HG03565 (cell line): ENCODE results near the gene C14orf93.
"Not testable (repeated sequence)": the region's sequence is repeated elsewhere in the genome, so short reads cannot be mapped to it uniquely, and the experiment has no call there.

Source experiments
- ATAC-seq: cut with Tn5 transposase; IDR thresholded peaks from one replicate; pipeline ENCODE4 v1.9.1; 2021; ENCODE audit warnings: mild to moderate bottlenecking, moderate library complexity; ENCODE audit not compliant: unreplicated experiment

C14orf93 gene

DNA sequence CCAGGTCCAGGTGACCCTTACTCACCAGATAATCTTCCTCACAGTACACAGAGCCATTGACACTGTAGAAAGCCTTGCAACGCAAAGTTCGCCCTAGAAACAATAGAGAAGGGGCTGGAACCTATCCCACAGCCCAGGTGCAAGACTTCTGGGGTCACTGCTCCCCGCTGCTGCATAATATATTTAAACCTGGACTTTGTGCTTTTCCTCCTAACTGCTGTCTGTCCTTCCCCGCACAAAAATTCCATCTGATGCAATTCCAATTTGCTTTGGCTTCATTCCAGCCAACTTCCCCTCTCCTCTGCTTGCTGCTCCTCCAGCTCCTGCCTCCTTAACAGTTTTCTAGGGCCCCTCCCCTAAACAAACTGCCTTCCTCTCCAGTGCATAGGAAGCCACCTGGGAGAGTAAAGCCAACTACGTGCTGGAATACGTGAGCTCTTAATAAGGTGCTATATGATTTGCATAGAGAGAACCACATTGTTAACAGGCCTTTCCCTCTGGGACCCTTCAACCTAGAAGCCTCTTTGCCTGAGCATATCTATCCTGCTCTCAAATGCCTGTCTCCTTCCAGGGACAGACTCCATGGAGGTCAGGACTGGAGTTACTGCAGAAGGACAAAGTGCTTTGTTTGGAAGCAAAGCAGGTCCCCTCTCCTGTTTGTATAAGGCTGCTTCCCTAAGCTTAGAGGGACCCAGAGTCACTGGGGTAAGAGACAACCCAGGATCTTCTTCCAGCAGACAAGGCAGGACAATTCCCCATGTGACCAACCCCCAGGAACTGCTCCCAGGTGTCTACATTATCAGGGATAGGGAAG, 33.1 kb downstream of the C14orf93 start:
- ATAC-seq = no peak

DNA sequence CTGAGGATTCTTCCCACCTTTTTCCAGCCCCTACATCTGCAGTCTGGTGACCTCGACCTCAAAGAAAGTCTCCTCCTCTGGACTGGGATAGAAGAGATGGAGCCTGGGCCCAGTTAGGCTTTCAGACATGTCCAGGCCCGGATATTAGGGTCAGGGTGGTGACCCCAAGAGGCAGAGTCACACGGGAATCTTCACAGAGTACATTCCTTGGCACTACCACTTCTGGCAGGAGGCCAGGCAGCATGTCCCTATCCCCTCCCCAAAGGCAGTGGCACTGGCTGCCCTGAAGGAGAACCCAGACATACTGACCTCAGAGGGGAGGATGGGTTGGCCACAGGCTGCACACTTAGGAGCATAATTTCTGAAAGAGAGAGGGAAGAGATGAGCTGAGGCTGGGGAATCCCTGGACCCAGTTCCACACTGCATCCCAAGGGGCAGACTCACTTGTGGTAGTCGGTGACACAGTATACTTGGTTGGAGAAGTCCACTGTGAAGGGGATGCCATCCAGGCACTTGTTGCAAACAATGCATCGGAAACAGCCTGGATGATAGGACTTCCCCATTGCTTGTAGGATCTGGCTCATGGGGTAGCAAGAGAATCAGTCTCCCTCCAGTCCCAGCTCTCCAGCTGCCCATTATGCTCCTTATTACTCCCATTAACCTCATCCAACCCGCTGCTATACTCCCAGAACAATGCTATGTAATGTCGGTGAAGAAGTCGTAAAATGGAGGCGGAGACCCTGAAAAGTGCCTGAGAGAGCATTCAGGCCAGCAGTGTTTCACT, 35.2 kb downstream of the C14orf93 start:
- ATAC-seq = no peak

DNA sequence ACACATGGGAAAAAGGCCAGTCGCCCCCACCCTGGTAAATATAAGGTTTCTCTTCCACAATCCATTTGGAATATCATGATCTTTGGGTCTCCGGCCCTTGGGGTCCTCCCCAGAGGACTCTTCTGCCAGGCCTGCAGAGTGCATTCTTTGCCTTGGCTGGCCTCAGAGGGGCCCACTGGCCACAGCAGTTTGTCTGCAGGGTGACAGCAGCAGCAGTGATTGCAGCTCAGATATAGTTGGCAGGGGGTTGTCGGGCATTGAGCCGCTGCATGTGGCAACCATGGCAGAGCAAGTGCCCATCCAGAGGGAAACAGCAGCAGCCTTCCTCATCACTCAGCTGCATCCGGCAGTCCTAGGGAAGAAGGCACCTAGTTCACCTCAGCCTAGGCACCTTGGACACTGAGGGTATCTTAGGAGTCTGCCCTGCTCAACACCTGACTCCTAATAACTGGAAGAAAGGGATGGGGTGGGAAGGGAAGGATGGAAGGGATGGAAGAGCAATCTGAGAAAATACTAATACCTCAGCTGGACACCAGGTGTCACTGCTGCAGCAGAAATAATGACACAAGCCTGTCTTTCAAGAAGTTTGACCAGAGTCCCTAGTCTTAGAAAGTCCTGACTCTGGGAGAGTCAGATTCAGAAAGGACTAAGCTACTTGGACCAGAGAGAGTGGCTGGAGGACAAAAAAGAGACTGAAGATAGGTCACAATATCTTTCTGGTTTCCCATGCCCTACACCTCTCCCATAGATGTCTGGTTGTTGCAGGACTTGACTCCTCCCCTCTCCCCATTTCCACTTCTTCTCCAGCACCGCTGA, 36.5 kb downstream of the C14orf93 start:
- no peak for ATAC-seq

GRCh38 chr14:22972313-22972930, 37.5 kb downstream of the C14orf93 start:
- ATAC-seq = no peak

DNA sequence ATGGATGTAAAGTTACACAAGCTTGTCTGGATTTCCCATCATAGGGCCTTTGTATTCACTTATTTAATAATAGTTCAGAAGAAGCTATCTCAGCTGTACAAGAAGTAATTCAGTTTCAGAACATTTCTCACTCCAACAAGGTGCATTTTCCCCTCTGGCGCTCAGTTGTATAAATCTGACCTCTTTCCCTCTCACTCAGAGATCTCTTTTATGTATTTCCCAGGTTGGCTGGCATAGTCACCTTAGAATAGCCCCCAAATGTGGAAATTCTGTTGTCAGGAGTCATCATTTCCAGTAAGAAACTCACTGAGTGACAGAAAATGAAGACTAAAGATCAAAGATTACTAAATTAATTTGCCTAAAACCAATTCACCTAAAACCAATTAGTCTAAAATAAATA, 38.8 kb downstream of the C14orf93 start:
- no peak for ATAC-seq

- ATAC-seq = no peak
Measured at GRCh38 chr14:22966783-22967269, 43.1 kb downstream of the C14orf93 start.

- ATAC-seq = not testable (repeated sequence)
Measured at GRCh38 chr14:22965916-22966782, 43.8 kb downstream of the C14orf93 start.

- no peak for ATAC-seq
Measured at GRCh38 chr14:22962061-22962676, 47.8 kb downstream of the C14orf93 start.

DNA sequence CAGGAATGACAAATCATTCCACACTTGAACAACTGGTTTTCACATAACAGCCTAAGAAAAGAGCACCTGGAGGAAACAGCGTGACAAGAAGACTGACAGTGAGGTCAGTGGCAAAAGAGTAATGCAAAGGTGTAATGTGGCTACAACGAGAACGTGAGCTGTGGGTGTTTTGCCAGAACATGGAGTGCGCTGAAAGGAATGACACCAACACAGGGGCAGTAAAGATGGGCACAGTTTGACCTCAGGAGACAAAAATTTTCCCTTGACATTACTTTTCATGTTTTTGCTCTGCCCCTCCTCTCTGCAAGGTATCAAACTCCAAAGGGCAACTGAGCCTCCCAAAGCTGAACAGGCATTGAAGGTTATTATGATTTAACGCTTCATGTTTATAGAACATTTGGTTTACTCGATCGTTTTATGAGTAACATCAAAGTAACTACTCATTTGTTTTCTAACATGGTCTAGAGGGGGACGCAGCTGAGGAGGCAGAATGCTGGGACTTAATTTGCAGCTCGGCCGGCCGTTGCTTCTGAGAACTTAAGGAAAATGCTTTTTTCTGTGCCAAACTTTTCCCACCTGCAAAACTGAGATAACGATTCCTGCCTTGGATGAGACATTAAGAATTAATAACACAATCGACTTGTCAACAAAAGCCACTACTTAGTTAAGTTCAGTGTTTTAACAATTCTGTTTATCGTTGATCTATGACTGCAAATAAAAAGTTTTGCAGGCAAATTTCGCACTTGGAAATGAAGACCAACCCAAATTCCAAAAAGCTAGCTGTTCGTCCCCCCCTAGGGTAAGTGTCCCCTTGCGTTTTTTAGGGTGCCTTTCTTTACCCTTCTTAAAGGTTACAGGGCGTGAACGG, 54.0 kb downstream of the C14orf93 start:
- no peak for ATAC-seq

DNA sequence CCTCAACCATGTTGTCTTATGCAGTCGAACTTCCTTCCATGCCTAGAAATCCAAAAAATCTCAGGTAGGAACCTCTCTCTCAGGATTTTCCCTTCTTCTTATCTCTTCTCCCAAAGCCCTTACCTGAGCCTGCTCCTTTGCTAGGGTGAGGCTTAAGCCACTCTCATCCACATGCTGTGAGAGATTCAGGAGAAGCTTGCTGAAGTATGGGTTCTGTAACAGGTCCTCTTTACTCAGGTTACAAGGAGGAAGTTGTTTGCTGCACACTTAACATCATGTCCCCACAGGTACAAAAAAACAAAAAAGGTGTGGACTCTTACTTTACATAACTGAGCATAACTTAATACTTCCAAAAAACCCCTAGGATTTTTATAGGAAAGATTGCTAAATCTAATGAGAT, 57.5 kb downstream of the C14orf93 start:
- ATAC-seq = no peak

DNA sequence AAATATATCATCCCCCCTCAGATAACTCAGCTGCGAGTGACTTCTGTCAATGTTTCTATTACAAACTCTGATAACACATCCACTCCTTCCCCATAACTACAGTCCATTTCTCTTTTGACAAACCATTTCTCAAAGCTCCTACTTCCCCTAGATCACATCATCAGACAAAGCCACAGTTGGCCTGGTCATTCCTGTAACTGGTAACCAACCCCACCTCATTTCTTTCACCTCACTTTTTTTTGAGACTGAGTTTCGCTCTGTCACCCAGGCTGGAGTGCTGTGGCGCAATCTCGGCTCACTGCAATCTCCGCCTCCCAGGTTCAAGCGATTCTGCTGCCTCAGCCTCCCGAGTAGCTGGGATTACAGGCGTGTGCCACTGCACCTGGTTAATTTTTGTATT, 58.1 kb downstream of the C14orf93 start:
- not testable (repeated sequence) for ATAC-seq

- ATAC-seq = no peak
Measured at GRCh38 chr14:22945642-22946041, 64.3 kb downstream of the C14orf93 start.

DNA sequence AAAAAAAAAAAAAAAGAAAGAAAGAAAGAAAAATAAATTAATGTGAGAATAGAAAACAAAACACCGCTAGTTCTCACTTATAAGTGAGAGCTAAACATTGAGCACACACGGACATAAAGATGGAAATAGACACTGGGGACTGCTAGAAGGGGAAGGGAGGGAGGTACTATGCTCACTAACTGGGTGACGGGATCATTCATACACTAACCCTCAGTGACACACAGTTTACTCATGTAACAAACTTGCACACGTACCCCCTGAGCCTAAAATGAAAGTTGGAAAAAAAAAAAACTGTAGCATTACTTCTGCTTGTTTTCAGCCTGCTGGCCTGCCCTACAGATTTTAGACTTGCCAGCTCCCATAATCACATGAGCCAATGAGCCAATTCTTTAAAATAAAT, 70.3 kb downstream of the C14orf93 start:
- ATAC-seq = no peak
